HCT116 (cell line): ENCODE measurements around the gene RGS10. TPM values are rescaled to one million over a fixed set of nuclear protein-coding genes. Genes with fewer than 3 reads are reported as not detected.

Experiments used
- ATAC-seq: fragments of 200-7000 bp; cut with Tn5 transposase; 2 replicates; pipeline ENCODE4 v1.9.1; 2020; ENCODE audit warnings: mild to moderate bottlenecking, moderate library complexity
- BruUV-seq: library from RNA; stranded (reverse); fragments of 400-500 nt; replicated peaks from 2 replicates; lab custom pipeline; 2021; lab: Mats Ljungman, UMichigan
- CTCF ChIA-PET: fragments of 300-600 bp; sonication (Branson Sonifier 250); formaldehyde crosslinking; loops from one replicate; lab custom pipeline; 2021; ENCODE audit warnings: antibody characterized with exemption; lab: Charles Lee
- POLR2A ChIA-PET: fragments of 300-600, 350-600 bp; sonication (Branson Sonifier 250); formaldehyde crosslinking; loops from one replicate; lab custom pipeline; 2021; ENCODE audit warnings: antibody characterized with exemption; lab: Charles Lee
- RAD21 ChIA-PET, 2 experiments: fragments of 300-600 bp; sonication (Branson Sonifier 250); formaldehyde crosslinking; loops; one replicate each; lab custom pipeline; 2023; ENCODE audit warnings: low total read pairs in 2 of 2; ENCODE audit not compliant: uncharacterized antibody in 2 of 2, unreplicated experiment in 2 of 2, low non-redundant PET in 1 of 2; lab: Charles Lee
- DNase-seq: peaks from one replicate; pipeline ENCODE4 v3.0.0-alpha.2; 2010; ENCODE audit warnings: low read depth, low spot score
- H2AFZ ChIP-seq: fragments of 200-600 bp; shearing (Covaris generic), sonication (generic); 2 replicates; pipeline ENCODE4 v1.6.1; 2017; ENCODE audit warnings: low read depth, mixed run types, mixed read lengths, antibody characterized with exemption, low read length; ENCODE audit not compliant: poor library complexity, severe bottlenecking
- H3K27ac ChIP-seq: 2 replicates; pipeline ENCODE4 v1.5.1; 2012; ENCODE audit warnings: low read depth, low read length
- H3K27me3 ChIP-seq: fragments of 200-600 bp; sonication (generic); 2 replicates; pipeline ENCODE4 v1.6.1; 2016; ENCODE audit warnings: mixed run types, low read length, mixed read lengths; ENCODE audit not compliant: insufficient read depth
- H3K36me3 ChIP-seq, 2 experiments: fragments of 200-500 bp in 1 of 2; fragments of 200-600 bp in 1 of 2; sonication (Bioruptor generic) in 1 of 2; sonication (generic) in 1 of 2; 2 replicates each; pipeline versions ENCODE4 v1.5.1 to v1.6.1; 2014 to 2016; ENCODE audit warnings: low read length in 2 of 2, inconsistent platforms in 1 of 2, mixed read lengths in 1 of 2, mixed run types in 1 of 2; ENCODE audit not compliant: insufficient read depth in 2 of 2, control insufficient read depth in 1 of 2
- H3K4me1 ChIP-seq, 2 experiments: fragments of 200-600 bp in 1 of 2; sonication (generic) in 1 of 2; 2 replicates each; pipeline versions ENCODE4 v1.5.1 to v1.6.1; 2012 to 2017; ENCODE audit warnings: low read length in 2 of 2, inconsistent platforms in 1 of 2, mild to moderate bottlenecking in 1 of 2, mixed read lengths in 1 of 2, mixed run types in 1 of 2, moderate library complexity in 1 of 2; ENCODE audit not compliant: insufficient read depth in 2 of 2, control insufficient read depth in 1 of 2
- H3K4me2 ChIP-seq: fragments of 200-600 bp; sonication (generic); 2 replicates; pipeline ENCODE4 v1.6.1; 2017; ENCODE audit warnings: mixed run types, low read length, mixed read lengths
- H3K4me3 ChIP-seq, 2 experiments: fragments of 200-600 bp in 1 of 2; sonication (generic) in 1 of 2; replicated peaks in 1 of 2; 2 replicates each; pipeline ENCODE4 v1.5.1; 2011 to 2016; ENCODE audit warnings: low read length in 2 of 2, control low read depth in 1 of 2, low read depth in 1 of 2, mild to moderate bottlenecking in 1 of 2, mixed read lengths in 1 of 2, mixed run types in 1 of 2
- H3K79me2 ChIP-seq: fragments of 200-600 bp; sonication (generic); 2 replicates; pipeline ENCODE4 v1.6.1; 2017; ENCODE audit warnings: mild to moderate bottlenecking, mixed run types, low read length, moderate library complexity, mixed read lengths; ENCODE audit not compliant: insufficient read depth
- H3K9ac ChIP-seq: fragments of 200-600 bp; sonication (generic); 2 replicates; pipeline ENCODE4 v1.6.1; 2016; ENCODE audit warnings: low read length, mixed read lengths
- H3K9me2 ChIP-seq: fragments of 200-600 bp; sonication (generic), shearing (Covaris generic); 2 replicates; pipeline ENCODE4 v1.6.1; 2017; ENCODE audit warnings: mixed run types, mild to moderate bottlenecking, moderate library complexity; ENCODE audit not compliant: insufficient read depth
- H3K9me3 ChIP-seq, 2 experiments: fragments of 200-500 bp in 1 of 2; fragments of 200-600 bp in 1 of 2; sonication (Bioruptor generic) in 1 of 2; sonication (generic) in 1 of 2; 2 replicates each; pipeline ENCODE4 v1.6.1; 2014 to 2017; ENCODE audit warnings: low read length in 2 of 2, mixed read lengths in 2 of 2, inconsistent platforms in 1 of 2, low read depth in 1 of 2, mild to moderate bottlenecking in 1 of 2, mixed run types in 1 of 2, moderate library complexity in 1 of 2; ENCODE audit not compliant: control insufficient read depth in 1 of 2, insufficient read depth in 1 of 2
- H4K20me1 ChIP-seq: fragments of 200-600 bp; sonication (generic), shearing (Covaris generic); 2 replicates; pipeline ENCODE4 v1.6.1; 2017; ENCODE audit warnings: mixed run types, mild to moderate bottlenecking, moderate library complexity; ENCODE audit not compliant: insufficient read depth
- JUND ChIP-seq: IDR thresholded peaks from 2 replicates; pipeline ENCODE4 v1.6.1; 2012
- SIN3A ChIP-seq: IDR thresholded peaks from 2 replicates; pipeline ENCODE4 v1.6.1; 2012; ENCODE audit warnings: low read depth
- SRF ChIP-seq: IDR thresholded peaks from 2 replicates; pipeline ENCODE4 v1.6.1; 2012; ENCODE audit warnings: low read depth
- TCF7L2 ChIP-seq: IDR thresholded peaks from 2 replicates; pipeline ENCODE4 v1.7.0; 2011; ENCODE audit warnings: borderline replicate concordance, inconsistent platforms; ENCODE audit not compliant: insufficient read depth, insufficient read length; ENCODE audit errors: extremely low read depth
- YY1 ChIP-seq: IDR thresholded peaks from 2 replicates; pipeline ENCODE4 v1.6.1; 2011; ENCODE audit warnings: low read length, low read depth, moderate library complexity, mild to moderate bottlenecking; ENCODE audit not compliant: insufficient replicate concordance; ENCODE audit errors: extremely low read depth
- intact Hi-C: fragments of 100-400 bp; cut with micrococcal nuclease; formaldehyde crosslinking; loops from 2 replicates; pipeline ENCODE4 v1.10.0; 2022
- total RNA-seq: library from RNA; stranded (reverse); gene quantifications from one replicate; pipeline ENCODE4 v1.2.1, GENCODE V29; 2021; ENCODE audit not compliant: unreplicated experiment
- TF ChIP-seq, protein P1 (sequence below): IDR thresholded peaks from 2 replicates; pipeline ENCODE4 v1.6.1; 2012
- TF ChIP-seq, protein P2 (sequence below): IDR thresholded peaks from 2 replicates; pipeline ENCODE4 v1.6.1; 2011; ENCODE audit warnings: mild to moderate bottlenecking, low read length, moderate library complexity; ENCODE audit not compliant: insufficient replicate concordance; ENCODE audit errors: extremely low read depth
- TF ChIP-seq, protein P3 (sequence below), 3 experiments: fragments of 200-600 bp in 1 of 3; sonication (generic) in 1 of 3; IDR thresholded peaks in 2 of 3; conservative IDR thresholded peaks in 1 of 3; 2 replicates each; pipeline ENCODE4 v1.5.1; 2012 to 2017; ENCODE audit warnings: low read depth in 2 of 3, low read length in 2 of 3, antibody characterized with exemption in 1 of 3, borderline replicate concordance in 1 of 3, control low read depth in 1 of 3, mild to moderate bottlenecking in 1 of 3, mixed read lengths in 1 of 3, mixed run types in 1 of 3, moderate library complexity in 1 of 3; ENCODE audit not compliant: insufficient read depth in 1 of 3
- TF ChIP-seq, protein P4 (sequence below): IDR thresholded peaks from 2 replicates; pipeline ENCODE4 v1.6.1; 2012; ENCODE audit warnings: low read depth

The RGS10 gene
- total RNA-seq, 1 experiment from 2014 or later: 96.7 TPM

DNA sequence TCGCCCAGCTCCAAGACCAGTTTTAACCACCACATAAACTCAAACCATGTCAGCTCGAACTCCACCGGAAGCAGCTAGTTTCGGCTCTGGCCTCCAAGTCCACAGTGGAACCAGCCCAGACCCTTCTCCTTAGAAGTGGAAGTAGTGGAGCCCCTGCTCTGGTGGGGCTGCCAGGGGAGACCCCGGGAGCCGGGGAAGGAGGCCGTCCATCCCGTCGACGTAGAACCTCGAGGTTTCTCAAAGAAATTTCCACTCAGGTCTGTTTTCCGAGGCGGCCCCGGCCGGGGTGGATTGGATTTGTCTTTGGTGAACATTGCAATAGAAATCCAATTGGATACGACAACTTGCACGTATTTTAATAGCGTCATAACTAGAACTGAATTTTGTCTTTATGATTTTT is 87.5 kb downstream of the RGS10 start:
- intact Hi-C loops: no loop called here
- no peak overlapping the region for H3K9ac ChIP-seq
- H3K4me1 ChIP-seq: peaks cover 7 to 16% of the 10 kb centered on the region in 2 experiments
- H2AFZ ChIP-seq: no peak overlapping the region
- ChIA-PET RAD21 (no interaction called here), CTCF (interaction anchor here (2.0 kb wide), 1 partner anchor 10 kb away, joined by 11 read pairs; no protein-coding TSS in a partner anchor), POLR2A (no interaction called here)
- BruUV-seq: no TSS peak
- no peak overlapping the region for H3K4me3 ChIP-seq
- no peaks in the 10 kb centered on the region for H3K36me3 ChIP-seq
- H3K4me2 ChIP-seq: no peak overlapping the region
- no peaks in the 10 kb centered on the region for H3K79me2 ChIP-seq
- H3K27me3 ChIP-seq: no peaks in the 10 kb centered on the region
- TF ChIP-seq TCF7L2 (no peak), SRF (no peak), JUND (no peak), SIN3A (no peak), YY1 (no peak)
- TF ChIP-seq, protein P1, sequence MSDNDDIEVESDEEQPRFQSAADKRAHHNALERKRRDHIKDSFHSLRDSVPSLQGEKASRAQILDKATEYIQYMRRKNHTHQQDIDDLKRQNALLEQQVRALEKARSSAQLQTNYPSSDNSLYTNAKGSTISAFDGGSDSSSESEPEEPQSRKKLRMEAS: no peak
- TF ChIP-seq, protein P2, sequence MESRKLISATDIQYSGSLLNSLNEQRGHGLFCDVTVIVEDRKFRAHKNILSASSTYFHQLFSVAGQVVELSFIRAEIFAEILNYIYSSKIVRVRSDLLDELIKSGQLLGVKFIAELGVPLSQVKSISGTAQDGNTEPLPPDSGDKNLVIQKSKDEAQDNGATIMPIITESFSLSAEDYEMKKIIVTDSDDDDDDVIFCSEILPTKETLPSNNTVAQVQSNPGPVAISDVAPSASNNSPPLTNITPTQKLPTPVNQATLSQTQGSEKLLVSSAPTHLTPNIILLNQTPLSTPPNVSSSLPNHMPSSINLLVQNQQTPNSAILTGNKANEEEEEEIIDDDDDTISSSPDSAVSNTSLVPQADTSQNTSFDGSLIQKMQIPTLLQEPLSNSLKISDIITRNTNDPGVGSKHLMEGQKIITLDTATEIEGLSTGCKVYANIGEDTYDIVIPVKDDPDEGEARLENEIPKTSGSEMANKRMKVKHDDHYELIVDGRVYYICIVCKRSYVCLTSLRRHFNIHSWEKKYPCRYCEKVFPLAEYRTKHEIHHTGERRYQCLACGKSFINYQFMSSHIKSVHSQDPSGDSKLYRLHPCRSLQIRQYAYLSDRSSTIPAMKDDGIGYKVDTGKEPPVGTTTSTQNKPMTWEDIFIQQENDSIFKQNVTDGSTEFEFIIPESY: no peak
- TF ChIP-seq, protein P3, sequence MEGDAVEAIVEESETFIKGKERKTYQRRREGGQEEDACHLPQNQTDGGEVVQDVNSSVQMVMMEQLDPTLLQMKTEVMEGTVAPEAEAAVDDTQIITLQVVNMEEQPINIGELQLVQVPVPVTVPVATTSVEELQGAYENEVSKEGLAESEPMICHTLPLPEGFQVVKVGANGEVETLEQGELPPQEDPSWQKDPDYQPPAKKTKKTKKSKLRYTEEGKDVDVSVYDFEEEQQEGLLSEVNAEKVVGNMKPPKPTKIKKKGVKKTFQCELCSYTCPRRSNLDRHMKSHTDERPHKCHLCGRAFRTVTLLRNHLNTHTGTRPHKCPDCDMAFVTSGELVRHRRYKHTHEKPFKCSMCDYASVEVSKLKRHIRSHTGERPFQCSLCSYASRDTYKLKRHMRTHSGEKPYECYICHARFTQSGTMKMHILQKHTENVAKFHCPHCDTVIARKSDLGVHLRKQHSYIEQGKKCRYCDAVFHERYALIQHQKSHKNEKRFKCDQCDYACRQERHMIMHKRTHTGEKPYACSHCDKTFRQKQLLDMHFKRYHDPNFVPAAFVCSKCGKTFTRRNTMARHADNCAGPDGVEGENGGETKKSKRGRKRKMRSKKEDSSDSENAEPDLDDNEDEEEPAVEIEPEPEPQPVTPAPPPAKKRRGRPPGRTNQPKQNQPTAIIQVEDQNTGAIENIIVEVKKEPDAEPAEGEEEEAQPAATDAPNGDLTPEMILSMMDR (IDR thresholded peaks at IDR 0.05 in 2 of 3, conservative IDR thresholded peaks at IDR 0.05 in 1 of 3; ENCODE audit: borderline replicate concordance in 1 of 3, insufficient read depth in 1 of 3, low read depth in 2 of 3, low read length in 2 of 3): no peak
- TF ChIP-seq, protein P4, sequence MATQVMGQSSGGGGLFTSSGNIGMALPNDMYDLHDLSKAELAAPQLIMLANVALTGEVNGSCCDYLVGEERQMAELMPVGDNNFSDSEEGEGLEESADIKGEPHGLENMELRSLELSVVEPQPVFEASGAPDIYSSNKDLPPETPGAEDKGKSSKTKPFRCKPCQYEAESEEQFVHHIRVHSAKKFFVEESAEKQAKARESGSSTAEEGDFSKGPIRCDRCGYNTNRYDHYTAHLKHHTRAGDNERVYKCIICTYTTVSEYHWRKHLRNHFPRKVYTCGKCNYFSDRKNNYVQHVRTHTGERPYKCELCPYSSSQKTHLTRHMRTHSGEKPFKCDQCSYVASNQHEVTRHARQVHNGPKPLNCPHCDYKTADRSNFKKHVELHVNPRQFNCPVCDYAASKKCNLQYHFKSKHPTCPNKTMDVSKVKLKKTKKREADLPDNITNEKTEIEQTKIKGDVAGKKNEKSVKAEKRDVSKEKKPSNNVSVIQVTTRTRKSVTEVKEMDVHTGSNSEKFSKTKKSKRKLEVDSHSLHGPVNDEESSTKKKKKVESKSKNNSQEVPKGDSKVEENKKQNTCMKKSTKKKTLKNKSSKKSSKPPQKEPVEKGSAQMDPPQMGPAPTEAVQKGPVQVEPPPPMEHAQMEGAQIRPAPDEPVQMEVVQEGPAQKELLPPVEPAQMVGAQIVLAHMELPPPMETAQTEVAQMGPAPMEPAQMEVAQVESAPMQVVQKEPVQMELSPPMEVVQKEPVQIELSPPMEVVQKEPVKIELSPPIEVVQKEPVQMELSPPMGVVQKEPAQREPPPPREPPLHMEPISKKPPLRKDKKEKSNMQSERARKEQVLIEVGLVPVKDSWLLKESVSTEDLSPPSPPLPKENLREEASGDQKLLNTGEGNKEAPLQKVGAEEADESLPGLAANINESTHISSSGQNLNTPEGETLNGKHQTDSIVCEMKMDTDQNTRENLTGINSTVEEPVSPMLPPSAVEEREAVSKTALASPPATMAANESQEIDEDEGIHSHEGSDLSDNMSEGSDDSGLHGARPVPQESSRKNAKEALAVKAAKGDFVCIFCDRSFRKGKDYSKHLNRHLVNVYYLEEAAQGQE: no peak
- ATAC-seq (no peak), DNase-seq (no peak)
- H3K9me3 ChIP-seq: no peaks in the 10 kb centered on the region
- no peak overlapping the region for H3K27ac ChIP-seq
- no peaks in the 10 kb centered on the region for H4K20me1 ChIP-seq
- H3K9me2 ChIP-seq: no peaks in the 10 kb centered on the region
